ENCODE data around the gene RBP4. TPM values are rescaled to one million over a fixed set of nuclear protein-coding genes. Genes with fewer than 3 reads are reported as not detected.

The RBP4 gene
- polyA plus RNA-seq, 1 of the 3 experiments (the other 2 are of a cell fraction), result not detected

GRCh38 chr10:93599778-93600177, 1.3 kb downstream of the RBP4 start:
- no peaks in the 10 kb centered on the region for H4K20me1 ChIP-seq (ENCODE audit: insufficient read depth)
- POLR2A ChIA-PET, result no interaction called here

More at GRCh38 chr10:93599778-93600177, 1.3 kb downstream of the RBP4 start:
- CTCF ChIA-PET, result interaction anchor here (1.0 to 1.3 kb wide), 2 partner anchors 57 to 80 kb away, joined by 4 read pairs; no protein-coding TSS in a partner anchor
- peaks cover 0 to 5% of the 10 kb centered on the region in 2 experiments; a peak in 1 of 4 replicates for H3K4me1 ChIP-seq (ENCODE audit: control insufficient read depth in 1 of 2, insufficient read depth in 2 of 2, low read depth in 1 of 2, low read length in 1 of 2)
- no peak for TF ChIP-seq RAD21 (IDR thresholded peaks at IDR 0.05; ENCODE audit: low read length)
- no peak for TF ChIP-seq NRF1 (IDR thresholded peaks at IDR 0.05; ENCODE audit: low read depth, low read length)
- no peak for TF ChIP-seq MEF2A (IDR thresholded peaks at IDR 0.05; ENCODE audit: borderline replicate concordance, low read depth)
- no peak for TF ChIP-seq SIN3A (IDR thresholded peaks at IDR 0.05; ENCODE audit: borderline replicate concordance, low read depth, low read length)
- TF ChIP-seq TCF12 (IDR thresholded peaks at IDR 0.05), result no peak
- no peak for TF ChIP-seq JUND (IDR thresholded peaks at IDR 0.05)
- TF ChIP-seq RCOR1 (IDR thresholded peaks at IDR 0.05; ENCODE audit: low read length), result no peak
- TF ChIP-seq EZH2phosphoT487 (IDR thresholded peaks at IDR 0.05; ENCODE audit: borderline replicate concordance, low read depth), result no peak
- TF ChIP-seq ZBTB33 (IDR thresholded peaks at IDR 0.05; ENCODE audit: borderline replicate concordance, low read depth), result no peak
- TF ChIP-seq TEAD4 (IDR thresholded peaks at IDR 0.05; ENCODE audit: borderline replicate concordance, insufficient read depth), result no peak
- no peak for TF ChIP-seq YY1 (IDR thresholded peaks at IDR 0.05; ENCODE audit: low read depth)
- TF ChIP-seq GABPA (IDR thresholded peaks at IDR 0.05; ENCODE audit: low read depth), result no peak
- no peak for TF ChIP-seq SMC3 (IDR thresholded peaks at IDR 0.05; ENCODE audit: low read depth, low read length)
- TF ChIP-seq CTCF (IDR thresholded peaks at IDR 0.05), result no peak
- no peak for TF ChIP-seq RFX5 (IDR thresholded peaks at IDR 0.05; ENCODE audit: low read length)
- TF ChIP-seq, protein P1, sequence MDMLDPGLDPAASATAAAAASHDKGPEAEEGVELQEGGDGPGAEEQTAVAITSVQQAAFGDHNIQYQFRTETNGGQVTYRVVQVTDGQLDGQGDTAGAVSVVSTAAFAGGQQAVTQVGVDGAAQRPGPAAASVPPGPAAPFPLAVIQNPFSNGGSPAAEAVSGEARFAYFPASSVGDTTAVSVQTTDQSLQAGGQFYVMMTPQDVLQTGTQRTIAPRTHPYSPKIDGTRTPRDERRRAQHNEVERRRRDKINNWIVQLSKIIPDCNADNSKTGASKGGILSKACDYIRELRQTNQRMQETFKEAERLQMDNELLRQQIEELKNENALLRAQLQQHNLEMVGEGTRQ (IDR thresholded peaks at IDR 0.05; ENCODE audit: borderline replicate concordance, low read depth, low read length), result no peak
- TF ChIP-seq NFIC (IDR thresholded peaks at IDR 0.05; ENCODE audit: borderline replicate concordance), result no peak
- peaks cover 28% of the 10 kb centered on the region; the same call in 1 of the 2 replicates for H3K27me3 ChIP-seq (ENCODE audit: insufficient read depth)
- H3K79me2 ChIP-seq (ENCODE audit: insufficient read depth), result no peaks in the 10 kb centered on the region
- H2AFZ ChIP-seq (ENCODE audit: low read depth), result no peak overlapping the region
- H3K9ac ChIP-seq, result no peak overlapping the region
- H3K27ac ChIP-seq (ENCODE audit: low read depth in 2 of 2, low read length in 1 of 2), result no peak overlapping the region
- no peak overlapping the region for H3K4me2 ChIP-seq
- no peak overlapping the region for H3K4me3 ChIP-seq (ENCODE audit: low read depth in 2 of 2, low read length in 1 of 2)
- no peaks in the 10 kb centered on the region for H3K36me3 ChIP-seq (replicated peaks in 1 of 2; ENCODE audit: control insufficient read depth in 1 of 2, insufficient read depth in 2 of 2, low read length in 1 of 2)
- no peaks in the 10 kb centered on the region for H3K9me2 ChIP-seq
- WGBS (ENCODE audit: low lambda C conversion rate), result 80% methylated on average over 3 of the region's 4 CpGs
- no peaks in the 10 kb centered on the region for H3K9me3 ChIP-seq
- DNase-seq, result no peak
- no peaks in the 10 kb centered on the region for H3F3A ChIP-seq (replicated peaks; ENCODE audit: insufficient read depth)
